Gastrocnemius medialis (tissue), 4 donors: Measurements from ENCODE around the gene PTGR3.

ENCODE experiments used
- POLR2A ChIP-seq, 2 donors: fragments of 450-650 bp; IDR thresholded peaks; one replicate each; pipeline ENCODE4 v1.6.1; 2017; ENCODE audit warnings: antibody characterized with exemption in 2 of 2, mild to moderate bottlenecking in 2 of 2, moderate library complexity in 2 of 2
- TF ChIP-seq, protein P1 (sequence below), 5 experiments: fragments of 450-650 bp in 3 of 5; fragments of 200-600 bp in 2 of 5; sonication (generic) in 2 of 5; IDR thresholded peaks in 4 of 5; conservative IDR thresholded peaks in 1 of 5; 1 replicate in 4 of 5; 2 replicates in 1 of 5; pipeline ENCODE4 v1.5.1; 2016 to 2019; ENCODE audit warnings: antibody characterized with exemption in 5 of 5, mild to moderate bottlenecking in 3 of 5, moderate library complexity in 3 of 5

DNA sequence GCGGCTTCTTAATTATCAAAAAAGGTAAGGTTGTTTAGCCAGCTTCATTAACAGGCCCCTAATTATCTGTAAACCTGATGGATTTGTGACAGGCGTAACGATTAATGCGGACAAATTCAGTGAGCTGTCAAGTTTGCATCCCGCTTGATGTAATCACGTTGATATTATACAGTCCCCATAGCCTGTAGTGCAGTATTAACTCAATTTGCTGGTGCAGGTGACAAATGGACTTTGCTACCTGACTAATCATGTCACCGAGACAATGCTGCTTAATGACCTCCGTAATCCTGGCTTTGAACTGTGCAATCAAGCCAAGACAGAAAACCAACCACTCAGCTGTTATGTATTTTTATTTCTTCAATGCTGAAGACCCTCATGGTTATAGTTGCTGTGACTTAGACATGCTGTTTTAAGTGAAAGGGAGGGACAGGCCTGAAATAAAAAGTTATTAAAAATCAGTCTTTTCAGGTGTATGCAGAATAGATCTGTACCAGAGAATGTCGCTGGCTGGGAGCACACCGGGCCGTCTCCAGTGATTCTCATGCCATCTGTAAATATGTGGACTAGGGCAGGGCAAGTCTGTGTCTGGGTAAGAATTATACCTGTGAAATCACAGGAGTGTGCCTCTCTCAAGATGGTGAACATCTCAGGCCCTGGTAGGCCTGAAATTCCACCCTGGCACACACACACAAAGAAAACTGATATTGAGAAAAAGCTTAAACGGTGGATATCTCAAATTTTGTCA lies 6.0 kb upstream of the PTGR3 start:
- TF ChIP-seq, protein P1, sequence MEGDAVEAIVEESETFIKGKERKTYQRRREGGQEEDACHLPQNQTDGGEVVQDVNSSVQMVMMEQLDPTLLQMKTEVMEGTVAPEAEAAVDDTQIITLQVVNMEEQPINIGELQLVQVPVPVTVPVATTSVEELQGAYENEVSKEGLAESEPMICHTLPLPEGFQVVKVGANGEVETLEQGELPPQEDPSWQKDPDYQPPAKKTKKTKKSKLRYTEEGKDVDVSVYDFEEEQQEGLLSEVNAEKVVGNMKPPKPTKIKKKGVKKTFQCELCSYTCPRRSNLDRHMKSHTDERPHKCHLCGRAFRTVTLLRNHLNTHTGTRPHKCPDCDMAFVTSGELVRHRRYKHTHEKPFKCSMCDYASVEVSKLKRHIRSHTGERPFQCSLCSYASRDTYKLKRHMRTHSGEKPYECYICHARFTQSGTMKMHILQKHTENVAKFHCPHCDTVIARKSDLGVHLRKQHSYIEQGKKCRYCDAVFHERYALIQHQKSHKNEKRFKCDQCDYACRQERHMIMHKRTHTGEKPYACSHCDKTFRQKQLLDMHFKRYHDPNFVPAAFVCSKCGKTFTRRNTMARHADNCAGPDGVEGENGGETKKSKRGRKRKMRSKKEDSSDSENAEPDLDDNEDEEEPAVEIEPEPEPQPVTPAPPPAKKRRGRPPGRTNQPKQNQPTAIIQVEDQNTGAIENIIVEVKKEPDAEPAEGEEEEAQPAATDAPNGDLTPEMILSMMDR (IDR thresholded peaks at IDR 0.05 in 4 of 5, conservative IDR thresholded peaks at IDR 0.05 in 1 of 5) = no peak
- no peak for TF ChIP-seq POLR2A (IDR thresholded peaks at IDR 0.05)
